ENCODE results near the gene RPS15A. TPM values are rescaled to one million over a fixed set of nuclear protein-coding genes. Genes with fewer than 3 reads are reported as not detected.
A peak's percentile ranks its signal among the peaks of the same experiment; 100 is the strongest.
"Not testable (repeated sequence)": the region's sequence is repeated elsewhere in the genome, so short reads cannot be mapped to it uniquely, and the experiment has no call there.

RPS15A gene
- total RNA-seq, 1 donor from 2014 or later = 784 TPM

DNA sequence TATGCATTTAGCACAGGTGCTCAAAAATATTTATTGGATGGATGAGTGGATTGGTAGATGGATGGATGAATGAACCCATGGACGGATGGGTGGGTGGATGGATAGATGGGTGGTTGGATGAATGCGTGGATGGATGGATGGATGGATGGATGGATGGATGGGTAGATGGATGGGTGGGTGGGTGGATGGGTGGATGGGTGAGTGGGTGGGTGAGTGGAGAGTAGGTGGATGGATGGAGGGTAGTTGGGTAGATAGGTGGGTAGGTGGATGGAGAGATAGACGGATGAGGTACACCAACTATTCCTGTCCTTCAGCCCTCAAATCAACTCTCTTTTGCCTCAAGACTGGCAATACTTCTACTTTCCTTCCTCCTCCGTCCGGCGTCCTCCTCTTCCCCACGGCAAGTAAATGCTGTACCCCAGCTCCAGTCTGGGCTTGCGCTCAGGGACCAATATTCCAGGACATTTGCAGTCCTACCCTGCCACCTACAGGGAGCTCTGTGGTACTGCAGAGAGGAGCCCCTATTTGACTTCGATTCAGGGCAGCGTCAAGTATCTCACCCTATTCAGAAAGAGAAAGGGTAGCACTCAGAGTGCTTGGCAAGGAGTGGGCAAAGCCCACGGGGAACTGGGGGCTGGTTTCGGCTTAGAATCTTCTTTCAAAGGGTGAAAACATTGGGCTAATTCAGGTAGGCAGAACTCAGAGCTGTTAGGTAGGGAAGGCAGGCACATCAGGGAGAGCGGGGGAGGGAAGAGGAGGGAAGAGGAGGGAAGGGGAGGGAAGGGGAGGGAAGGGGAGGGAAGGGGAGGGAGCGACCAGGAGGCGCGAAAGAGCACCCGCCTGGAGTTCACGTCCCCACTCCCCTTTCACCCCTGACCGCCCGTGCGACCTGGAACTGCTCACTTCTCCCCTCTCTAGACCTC is 30.3 kb downstream of the RPS15A start:
- not testable (repeated sequence) for H3K27ac Mint-ChIP-seq (ENCODE audit: unreplicated experiment); H3K4me3 Mint-ChIP-seq (ENCODE audit: unreplicated experiment); H3K4me1 Mint-ChIP-seq (ENCODE audit: low read depth, unreplicated experiment); H3K36me3 Mint-ChIP-seq (ENCODE audit: unreplicated experiment); H3K9me3 Mint-ChIP-seq (ENCODE audit: unreplicated experiment); H3K27me3 Mint-ChIP-seq (ENCODE audit: unreplicated experiment)
- peak; percentile 67 for TF ChIP-seq CTCF (IDR thresholded peaks at IDR 0.05; ENCODE audit: partially characterized antibody, unreplicated experiment)
- DNase-seq = peak; percentile 54

DNA sequence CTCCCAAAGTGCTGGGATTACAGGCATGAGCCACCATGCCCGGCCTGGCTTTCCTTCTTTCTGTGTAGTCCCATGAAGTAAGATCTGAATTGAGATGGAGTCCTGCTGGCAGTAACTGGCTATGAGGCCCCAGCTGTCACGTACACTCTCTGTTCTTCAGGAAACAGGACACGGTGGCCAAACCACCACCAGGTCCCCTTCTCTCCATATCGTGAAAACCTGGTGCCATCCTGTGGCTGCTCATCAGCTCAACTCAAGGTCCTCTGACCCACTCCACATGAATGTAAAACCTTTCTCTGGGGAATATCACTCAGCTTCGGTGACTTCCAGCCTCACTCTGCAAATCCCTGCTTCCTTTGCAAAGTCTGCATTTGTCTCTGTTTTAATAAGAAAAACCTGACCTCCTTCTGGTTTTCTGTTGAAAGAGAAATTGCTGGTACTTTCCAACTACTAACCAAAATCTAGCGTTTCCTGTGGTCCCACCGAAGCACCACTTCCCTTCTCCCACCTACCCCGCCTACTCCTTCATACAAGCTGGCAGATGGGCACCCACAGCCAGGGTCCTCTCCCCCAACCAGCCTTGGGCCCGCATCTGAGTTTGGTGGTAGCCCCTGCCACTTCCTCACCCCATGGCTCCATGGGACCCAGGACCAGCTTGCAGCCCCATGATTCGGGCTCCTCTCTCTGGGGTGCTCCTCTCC is 32.0 kb downstream of the RPS15A start:
- H3K27ac Mint-ChIP-seq (ENCODE audit: unreplicated experiment); H3K27me3 Mint-ChIP-seq (ENCODE audit: unreplicated experiment); DNase-seq; H3K4me1 Mint-ChIP-seq (ENCODE audit: low read depth, unreplicated experiment); H3K4me3 Mint-ChIP-seq (ENCODE audit: unreplicated experiment); H3K36me3 Mint-ChIP-seq (ENCODE audit: unreplicated experiment); H3K9me3 Mint-ChIP-seq (ENCODE audit: unreplicated experiment): not testable (repeated sequence)

DNA sequence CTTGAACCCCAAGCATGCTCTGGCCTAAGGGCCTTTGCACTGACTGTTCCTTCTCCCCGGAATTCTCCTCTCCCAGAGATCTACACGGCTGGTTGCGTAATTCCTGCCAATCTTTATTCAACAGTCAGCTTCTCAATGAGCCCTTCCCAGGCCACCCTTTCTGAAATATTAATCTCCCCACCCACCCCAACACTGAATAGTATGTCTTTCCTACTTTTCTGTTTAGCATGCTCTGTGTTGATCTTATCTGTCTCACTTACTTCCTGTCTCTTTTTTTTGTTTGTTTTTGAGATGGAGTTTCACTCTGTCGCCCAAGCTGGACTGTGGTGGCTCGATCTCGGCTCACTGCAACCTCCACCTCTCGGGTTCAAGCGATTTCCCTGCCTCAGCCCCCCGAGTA is 33.5 kb downstream of the RPS15A start:
- not testable (repeated sequence) for H3K4me3 Mint-ChIP-seq (ENCODE audit: unreplicated experiment); DNase-seq; H3K27me3 Mint-ChIP-seq (ENCODE audit: unreplicated experiment); H3K36me3 Mint-ChIP-seq (ENCODE audit: unreplicated experiment); H3K9me3 Mint-ChIP-seq (ENCODE audit: unreplicated experiment); H3K4me1 Mint-ChIP-seq (ENCODE audit: low read depth, unreplicated experiment); H3K27ac Mint-ChIP-seq (ENCODE audit: unreplicated experiment)

DNA sequence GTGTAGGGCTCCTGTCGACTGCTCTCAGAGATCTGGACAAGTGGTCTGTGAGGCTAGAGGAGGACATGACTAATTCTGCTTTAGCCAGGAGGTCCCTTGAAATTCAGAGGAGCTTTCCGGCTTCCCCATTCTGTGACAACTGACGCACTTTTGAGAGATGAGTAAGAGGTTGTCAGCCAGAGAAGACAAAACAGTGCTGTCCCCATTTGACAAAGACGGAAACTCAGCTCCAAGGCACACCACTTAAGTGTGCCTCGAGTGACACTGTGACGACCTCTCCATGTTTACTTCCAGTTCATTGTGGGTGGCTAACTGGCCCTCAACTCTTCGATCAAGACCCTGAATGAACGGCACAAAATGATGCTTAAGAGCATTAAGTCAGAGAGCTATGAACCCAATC is 47.3 kb downstream of the RPS15A start:
- H3K4me1 Mint-ChIP-seq (ENCODE audit: low read depth, unreplicated experiment); H3K27me3 Mint-ChIP-seq (ENCODE audit: unreplicated experiment); H3K27ac Mint-ChIP-seq (ENCODE audit: unreplicated experiment); DNase-seq; H3K36me3 Mint-ChIP-seq (ENCODE audit: unreplicated experiment); H3K9me3 Mint-ChIP-seq (ENCODE audit: unreplicated experiment); H3K4me3 Mint-ChIP-seq (ENCODE audit: unreplicated experiment): not testable (repeated sequence)

DNA sequence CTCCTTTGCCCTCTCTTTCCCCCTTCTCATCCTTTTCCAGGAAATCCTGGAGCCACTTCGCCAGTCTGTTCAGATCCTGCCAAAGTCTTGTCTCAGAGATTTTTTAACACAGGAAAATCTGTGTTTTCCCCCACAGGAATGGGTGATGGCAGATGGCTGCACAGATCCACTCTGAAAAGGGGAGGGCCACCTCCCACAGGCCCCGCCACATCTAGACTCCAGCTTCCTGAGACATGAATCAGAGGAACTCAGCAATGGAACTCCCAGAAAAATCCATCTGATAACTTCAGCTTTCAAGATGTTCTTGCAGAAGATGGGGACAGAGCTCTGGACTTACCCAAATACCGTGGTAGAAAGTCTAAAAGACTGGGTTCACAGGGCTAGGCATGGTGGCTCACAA is 50.1 kb downstream of the RPS15A start:
- H3K9me3 Mint-ChIP-seq (ENCODE audit: unreplicated experiment); DNase-seq; H3K36me3 Mint-ChIP-seq (ENCODE audit: unreplicated experiment); H3K27me3 Mint-ChIP-seq (ENCODE audit: unreplicated experiment); H3K4me1 Mint-ChIP-seq (ENCODE audit: low read depth, unreplicated experiment); H3K4me3 Mint-ChIP-seq (ENCODE audit: unreplicated experiment); H3K27ac Mint-ChIP-seq (ENCODE audit: unreplicated experiment): not testable (repeated sequence)

DNA sequence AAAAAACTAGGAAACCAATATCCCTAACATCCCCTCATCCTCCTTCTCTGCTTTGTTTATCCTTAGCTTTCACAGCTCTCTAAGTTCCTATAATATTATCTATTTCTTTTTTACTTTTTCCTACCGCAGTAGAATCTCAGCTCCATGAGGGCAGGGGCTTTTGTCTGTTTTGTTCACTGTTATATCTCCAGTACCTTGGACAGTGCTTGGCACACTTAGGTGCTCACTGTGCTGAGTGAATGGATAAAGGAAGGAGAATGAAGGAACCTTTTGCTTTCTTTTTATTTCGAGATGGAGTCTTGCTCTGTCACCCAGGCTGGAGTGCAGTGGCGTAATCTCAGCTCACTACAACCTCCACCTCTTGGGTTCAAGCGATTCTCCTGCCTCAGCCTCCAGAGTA is 51.4 kb downstream of the RPS15A start:
- not testable (repeated sequence) for H3K36me3 Mint-ChIP-seq (ENCODE audit: unreplicated experiment); H3K9me3 Mint-ChIP-seq (ENCODE audit: unreplicated experiment); DNase-seq; H3K27ac Mint-ChIP-seq (ENCODE audit: unreplicated experiment); H3K4me1 Mint-ChIP-seq (ENCODE audit: low read depth, unreplicated experiment); H3K27me3 Mint-ChIP-seq (ENCODE audit: unreplicated experiment); H3K4me3 Mint-ChIP-seq (ENCODE audit: unreplicated experiment)

DNA sequence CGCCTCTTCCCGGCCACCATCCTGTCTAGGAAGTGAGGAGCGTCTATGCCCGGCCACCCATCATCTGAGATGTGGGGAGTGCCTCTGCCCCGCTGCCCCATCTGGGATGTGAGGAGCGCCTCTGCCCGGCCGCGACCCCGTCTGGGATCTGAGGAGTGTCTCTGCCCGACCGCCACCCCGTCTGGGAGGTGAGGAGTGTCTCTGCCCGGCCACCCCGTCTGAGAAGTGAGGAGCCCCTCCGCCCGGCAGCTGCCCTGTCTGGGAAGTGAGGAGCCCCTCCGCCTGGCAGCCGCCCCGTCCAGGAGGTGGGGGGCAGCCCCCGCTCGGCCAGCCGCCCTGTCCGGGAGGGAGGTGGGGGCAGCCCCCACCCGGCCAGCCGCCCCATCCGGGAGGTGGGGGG is 55.9 kb downstream of the RPS15A start:
- not testable (repeated sequence) for H3K27ac Mint-ChIP-seq (ENCODE audit: unreplicated experiment); H3K36me3 Mint-ChIP-seq (ENCODE audit: unreplicated experiment); H3K4me1 Mint-ChIP-seq (ENCODE audit: low read depth, unreplicated experiment); DNase-seq; H3K27me3 Mint-ChIP-seq (ENCODE audit: unreplicated experiment); H3K4me3 Mint-ChIP-seq (ENCODE audit: unreplicated experiment); H3K9me3 Mint-ChIP-seq (ENCODE audit: unreplicated experiment)

Other genes starting within 250 kb of the RPS15A start
- 83.5 TPM for gene NOMO2, start 228.2 kb downstream of the RPS15A start, total RNA-seq (ENCODE audit: unreplicated experiment)
- gene ARL6IP1, start 11.2 kb upstream of the RPS15A start, total RNA-seq (ENCODE audit: unreplicated experiment) = 238 TPM
- 82.1 TPM for gene SMG1, start 136.1 kb upstream of the RPS15A start, total RNA-seq (ENCODE audit: unreplicated experiment)
- gene TMC7, start 193.6 kb upstream of the RPS15A start, total RNA-seq (ENCODE audit: unreplicated experiment) = 2.5 TPM

Measured in glutamatergic neuron (in vitro differentiated cells).